HepG2 (cell line): ENCODE measurements around the gene TPST2.

Source experiments
- ETV6 ChIP-seq: sonication (generic); formaldehyde crosslinking; conservative IDR thresholded peaks from 2 replicates; pipeline ENCODE4 v1.4.0; 2020; ENCODE audit warnings: missing genetic modification reagents
- HOXA9 ChIP-seq: sonication (generic); formaldehyde crosslinking; IDR thresholded peaks from 2 replicates; pipeline ENCODE4 v1.8.1; 2022; ENCODE audit warnings: missing genetic modification reagents, mild to moderate bottlenecking, moderate library complexity, borderline replicate concordance
- PHB2 ChIP-seq: fragments of 450-650 bp; IDR thresholded peaks from 2 replicates; pipeline ENCODE4 v1.6.1; 2018; ENCODE audit not compliant: partially characterized antibody
- POLR2AphosphoS5 ChIP-seq: IDR thresholded peaks from 2 replicates; pipeline ENCODE4 v1.6.1; 2012; ENCODE audit warnings: low read depth, low read length
- SMC3 ChIP-seq: IDR thresholded peaks from 2 replicates; pipeline ENCODE4 v1.6.1; 2011; ENCODE audit warnings: low read length, improper control_type of control experiment
- STAG1 ChIP-seq: sonication (generic); formaldehyde crosslinking; IDR thresholded peaks from 2 replicates; pipeline ENCODE4 v1.4.0; 2020; ENCODE audit warnings: missing genetic modification reagents
- TF ChIP-seq, protein P1 (sequence below): sonication (generic); formaldehyde crosslinking; IDR thresholded peaks from 2 replicates; pipeline ENCODE4 v1.4.0; 2020; ENCODE audit warnings: missing genetic modification reagents
- TF ChIP-seq, protein P2 (sequence below): IDR thresholded peaks from 2 replicates; pipeline ENCODE4 v1.6.1; 2016; ENCODE audit warnings: low read depth, control low read depth

DNA sequence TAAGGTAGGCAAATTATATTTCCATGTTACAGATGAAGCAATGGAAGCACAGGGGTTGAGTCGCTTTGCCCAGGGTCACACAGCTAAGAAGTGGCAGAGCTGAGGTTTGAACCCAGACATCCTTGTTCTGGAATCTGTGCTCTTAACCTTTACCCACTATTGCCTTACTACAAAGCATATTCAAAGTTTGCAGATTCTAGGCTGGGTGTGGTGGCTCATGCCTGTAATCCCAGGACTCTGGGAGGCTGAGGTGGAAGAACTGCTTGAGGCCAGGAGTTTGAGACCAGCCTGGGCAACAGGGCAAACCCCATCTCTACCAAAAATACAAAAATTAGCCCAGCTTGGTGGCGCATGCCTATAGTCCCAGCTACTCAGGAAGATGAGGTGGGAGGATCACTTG, 49.8 kb downstream of the TPST2 start:
- TF ChIP-seq HOXA9 (CRISPR knock-in tag), result no peak
- TF ChIP-seq ETV6 (CRISPR knock-in tag), result no peak
- TF ChIP-seq POLR2AphosphoS5, result no peak
- TF ChIP-seq STAG1 (CRISPR knock-in tag), result no peak
- TF ChIP-seq, protein P1, sequence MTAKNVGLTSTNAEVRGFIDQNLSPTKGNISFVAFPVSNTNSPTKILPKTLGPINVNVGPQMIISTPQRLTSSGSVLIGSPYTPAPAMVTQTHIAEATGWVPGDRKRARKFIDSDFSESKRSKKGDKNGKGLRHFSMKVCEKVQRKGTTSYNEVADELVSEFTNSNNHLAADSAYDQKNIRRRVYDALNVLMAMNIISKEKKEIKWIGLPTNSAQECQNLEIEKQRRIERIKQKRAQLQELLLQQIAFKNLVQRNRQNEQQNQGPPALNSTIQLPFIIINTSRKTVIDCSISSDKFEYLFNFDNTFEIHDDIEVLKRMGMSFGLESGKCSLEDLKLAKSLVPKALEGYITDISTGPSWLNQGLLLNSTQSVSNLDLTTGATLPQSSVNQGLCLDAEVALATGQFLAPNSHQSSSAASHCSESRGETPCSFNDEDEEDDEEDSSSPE (CRISPR knock-in tag), result no peak
- TF ChIP-seq, protein P2, sequence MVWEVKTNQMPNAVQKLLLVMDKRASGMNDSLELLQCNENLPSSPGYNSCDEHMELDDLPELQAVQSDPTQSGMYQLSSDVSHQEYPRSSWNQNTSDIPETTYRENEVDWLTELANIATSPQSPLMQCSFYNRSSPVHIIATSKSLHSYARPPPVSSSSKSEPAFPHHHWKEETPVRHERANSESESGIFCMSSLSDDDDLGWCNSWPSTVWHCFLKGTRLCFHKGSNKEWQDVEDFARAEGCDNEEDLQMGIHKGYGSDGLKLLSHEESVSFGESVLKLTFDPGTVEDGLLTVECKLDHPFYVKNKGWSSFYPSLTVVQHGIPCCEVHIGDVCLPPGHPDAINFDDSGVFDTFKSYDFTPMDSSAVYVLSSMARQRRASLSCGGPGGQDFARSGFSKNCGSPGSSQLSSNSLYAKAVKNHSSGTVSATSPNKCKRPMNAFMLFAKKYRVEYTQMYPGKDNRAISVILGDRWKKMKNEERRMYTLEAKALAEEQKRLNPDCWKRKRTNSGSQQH (CRISPR knock-in tag), result no peak
- TF ChIP-seq PHB2, result no peak
- TF ChIP-seq SMC3, result no peak
